B cell (primary cell): ENCODE data around the gene MARCHF3. TPM values are rescaled to one million over a fixed set of nuclear protein-coding genes. Genes with fewer than 3 reads are reported as not detected.

Experiments used
- ATAC-seq: fragments of 200-7000 bp; cut with Tn5 transposase; one replicate; pipeline ENCODE4 v1.10.0; 2021; ENCODE audit warnings: low read depth, mild to moderate bottlenecking, moderate number of reproducible peaks, moderate library complexity
- CTCF ChIA-PET: fragments of 350-600 bp; sonication (Branson Sonifier 250); formaldehyde crosslinking; loops from one replicate; lab custom pipeline; 2021; ENCODE audit warnings: antibody characterized with exemption, inconsistent platforms; lab: Charles Lee
- POLR2A ChIA-PET: fragments of 350-600 bp; sonication (Branson Sonifier 250); formaldehyde crosslinking; loops from one replicate; lab custom pipeline; 2021; ENCODE audit warnings: antibody characterized with exemption; lab: Charles Lee
- DNase-seq: peaks from one replicate; pipeline ENCODE4 v3.0.0; 2013
- H2AFZ ChIP-seq: 2 replicates; pipeline ENCODE4 v1.6.1; 2012; ENCODE audit warnings: mild to moderate bottlenecking, low read depth, low read length; ENCODE audit not compliant: insufficient read depth, poor library complexity, severe bottlenecking
- H3K27ac ChIP-seq, 2 donors: 1 replicate in 1 of 2; 2 replicates in 1 of 2; pipeline ENCODE4 v1.5.1; 2012 to 2013; ENCODE audit warnings: low read length in 2 of 2, mild to moderate bottlenecking in 2 of 2, moderate library complexity in 1 of 2
- H3K27me3 ChIP-seq, 4 experiments: fragments of 200-600 bp in 1 of 4; sonication (generic) in 1 of 4; replicated peaks in 1 of 4; 1 replicate in 2 of 4; 2 replicates in 2 of 4; pipeline versions ENCODE4 v1.6.1 to v1.7.0; 2013 to 2016; ENCODE audit warnings: low read length in 3 of 4, mild to moderate bottlenecking in 2 of 4, mixed read lengths in 1 of 4, moderate library complexity in 1 of 4; ENCODE audit not compliant: insufficient read depth in 4 of 4, control insufficient read depth in 3 of 4; ENCODE audit errors: control extremely low read depth in 1 of 4
- H3K36me3 ChIP-seq, 2 experiments: replicated peaks in 1 of 2; 1 replicate in 1 of 2; 2 replicates in 1 of 2; pipeline versions ENCODE4 v1.6.1 to v1.7.1; 2013; ENCODE audit warnings: low read length in 1 of 2; ENCODE audit not compliant: insufficient read depth in 2 of 2, control insufficient read depth in 1 of 2; ENCODE audit errors: control extremely low read depth in 1 of 2, extremely low read depth in 1 of 2
- H3K4me1 ChIP-seq, 2 donors: fragments of 200-600 bp in 1 of 2; sonication (generic) in 1 of 2; 1 replicate in 1 of 2; 2 replicates in 1 of 2; pipeline versions ENCODE4 v1.5.1 to v1.6.1; 2013 to 2017; ENCODE audit warnings: low read length in 2 of 2; ENCODE audit not compliant: control insufficient read depth in 2 of 2, insufficient read depth in 2 of 2
- H3K4me2 ChIP-seq: replicated peaks from 2 replicates; pipeline ENCODE3; 2012; ENCODE audit warnings: mild to moderate bottlenecking, low read depth, low read length; ENCODE audit not compliant: poor library complexity, severe bottlenecking
- H3K4me3 ChIP-seq, 5 experiments: fragments of 200-600 bp in 1 of 5; sonication (generic) in 1 of 5; 1 replicate in 3 of 5; 2 replicates in 2 of 5; pipeline versions ENCODE4 v1.5.1 to v1.7.0; 2011 to 2016; ENCODE audit warnings: low read length in 4 of 5, mild to moderate bottlenecking in 4 of 5, low read depth in 2 of 5, control low read depth in 1 of 5, moderate library complexity in 1 of 5; ENCODE audit not compliant: insufficient read depth in 1 of 5; ENCODE audit errors: control extremely low read depth in 1 of 5, extremely low read depth in 1 of 5
- H3K79me2 ChIP-seq: fragments of 200-600 bp; sonication (generic); one replicate; pipeline ENCODE4 v1.6.0; 2016; ENCODE audit warnings: low read length; ENCODE audit not compliant: control insufficient read depth, insufficient read depth
- H3K9ac ChIP-seq: fragments of 200-600 bp; sonication (generic); 2 replicates; pipeline ENCODE4 v1.6.1; 2017; ENCODE audit warnings: mild to moderate bottlenecking, low read length, moderate library complexity
- H3K9me3 ChIP-seq, 3 donors: one replicate each; pipeline versions ENCODE4 v1.6.1 to v1.7.1; 2013; ENCODE audit warnings: low read length in 2 of 3; ENCODE audit not compliant: control insufficient read depth in 2 of 3, insufficient read depth in 1 of 3; ENCODE audit errors: control extremely low read depth in 1 of 3
- H4K20me1 ChIP-seq: 2 replicates; pipeline ENCODE4 v1.6.0; 2012; ENCODE audit warnings: mild to moderate bottlenecking, low read length; ENCODE audit not compliant: insufficient read depth, control insufficient read depth, poor library complexity, severe bottlenecking
- H3K27ac Mint-ChIP-seq: one replicate; pipeline ENCODE4 v1.8.0; 2021; ENCODE audit warnings: mixed read lengths
- H3K27me3 Mint-ChIP-seq: one replicate; pipeline ENCODE4 v1.8.0; 2021; ENCODE audit warnings: mixed read lengths
- H3K4me1 Mint-ChIP-seq: one replicate; pipeline ENCODE4 v1.8.0; 2021; ENCODE audit warnings: mixed read lengths
- H3K4me3 Mint-ChIP-seq: one replicate; pipeline ENCODE4 v1.8.0; 2021; ENCODE audit warnings: mixed read lengths
- H3K9me3 Mint-ChIP-seq: one replicate; pipeline ENCODE4 v1.8.0; 2022; ENCODE audit warnings: mixed read lengths; ENCODE audit not compliant: insufficient read depth
- CTCF ChIP-seq: fragments of 200-600 bp; IDR thresholded peaks from one replicate; pipeline ENCODE4 v1.8.0; 2022; ENCODE audit warnings: antibody characterized with exemption, mild to moderate bottlenecking
- EZH2 ChIP-seq: IDR thresholded peaks from 2 replicates; pipeline ENCODE4 v1.6.1; 2012; ENCODE audit warnings: borderline replicate concordance, low read depth, mild to moderate bottlenecking, moderate library complexity, low read length; ENCODE audit not compliant: insufficient read depth, poor library complexity, severe bottlenecking
- WGBS: methylation state at CpG from one replicate; pipeline ENCODE4 v1.1.5; 2013; ENCODE audit warnings: missing lambda C conversion rate; ENCODE audit not compliant: insufficient coverage; 5-methylcytosine and 5-hydroxymethylcytosine counted together
- intact Hi-C: fragments of 100-400 bp; cut with micrococcal nuclease; formaldehyde crosslinking; loops from one replicate; pipeline ENCODE4 v1.10.0; 2022
- polyA plus RNA-seq: library from polyadenylated mRNA; depleted of rRNA; stranded (reverse); fragments of >200 nt; gene quantifications from 2 replicates; pipeline ENCODE4 v1.2.3, GENCODE V29; 2012
- total RNA-seq, 2 donors: library from RNA; stranded (reverse); fragments of 120-200 nt in 1 of 2; gene quantifications; 1 replicate in 1 of 2; 2 replicates in 1 of 2; pipeline versions ENCODE4 v1.2.3 to v1.2.4, GENCODE V29; 2013 to 2022

Gene MARCHF3
- total and polyA plus RNA-seq, 2 donors (not counting 1 experiment from before 2014, with no cell fraction given): 31.6 to 35.0 TPM

- H3K27ac ChIP-seq: peak overlapping the region in 1 of 2 donors; percentile 20
- H2AFZ ChIP-seq: no peak overlapping the region
- H3K9me3 ChIP-seq: no peaks in the 10 kb centered on the region
- H3K79me2 ChIP-seq: peaks cover 87% of the 10 kb centered on the region
- ChIA-PET POLR2A (interaction anchor here (0.6 kb wide), 1 partner anchor 212 kb away, joined by 3 read pairs; no protein-coding TSS in a partner anchor), CTCF (interaction anchor here (0.7 to 1.6 kb wide), 4 partner anchors 13 to 238 kb away, joined by 3 to 4 read pairs (median 3); no protein-coding TSS in a partner anchor)
- WGBS: 81% methylated on average over 2 of the region's 4 CpGs
- no peak for DNase-seq
- no peaks in the 10 kb centered on the region for H3K27me3 ChIP-seq
- peaks cover 62% of the 10 kb centered on the region for H3K4me1 Mint-ChIP-seq
- H3K4me2 ChIP-seq: no peak overlapping the region
- no peaks in the 10 kb centered on the region for H3K36me3 ChIP-seq
- H3K4me1 ChIP-seq: peaks cover 40 to 61% of the 10 kb centered on the region in 2 donors
- no peaks in the 10 kb centered on the region for H3K9me3 Mint-ChIP-seq
- intact Hi-C loops: no loop called here
- no peak overlapping the region for H3K4me3 Mint-ChIP-seq
- H3K27ac Mint-ChIP-seq: peak overlapping the region; percentile 27
- no peak overlapping the region for H3K4me3 ChIP-seq
- H3K9ac ChIP-seq: no peak overlapping the region
- no peak for ATAC-seq
- no peaks in the 10 kb centered on the region for H3K27me3 Mint-ChIP-seq
- TF ChIP-seq CTCF: no peak
- no peak for TF ChIP-seq EZH2
- H4K20me1 ChIP-seq: peaks cover 5% of the 10 kb centered on the region
These were observed 14.6 kb downstream of the MARCHF3 start for GRCh38 chr5:127015716-127016115.

GRCh38 chr5:127014573-127014972 lies 15.8 kb downstream of the MARCHF3 start:
- no peak overlapping the region for H3K4me3 ChIP-seq
- peaks cover 36 to 54% of the 10 kb centered on the region in 2 donors for H3K4me1 ChIP-seq
- no peaks in the 10 kb centered on the region for H3K27me3 Mint-ChIP-seq
- peaks cover 3% of the 10 kb centered on the region for H3K9me3 Mint-ChIP-seq
- no peaks in the 10 kb centered on the region for H3K9me3 ChIP-seq
- H3K27me3 ChIP-seq: no peaks in the 10 kb centered on the region
- ChIA-PET POLR2A (interaction anchor here (0.9 kb wide), 1 partner anchor 10 kb away, joined by 3 read pairs; no protein-coding TSS in a partner anchor), CTCF (interaction anchor here (0.6 to 1.6 kb wide), 10 partner anchors 10 to 237 kb away, joined by 3 to 9 read pairs (median 4); partner anchors contain the start of genes C5orf63 and MARCHF3)
- intact Hi-C loops: loop anchor here (1.0 kb wide), 2 partner anchors 8 to 12 kb away; no protein-coding TSS in a partner anchor
- no peak overlapping the region for H3K9ac ChIP-seq
- H3K36me3 ChIP-seq: peaks cover 0 to 2% of the 10 kb centered on the region in 2 experiments
- peaks cover 62% of the 10 kb centered on the region for H3K4me1 Mint-ChIP-seq
- peak overlapping the region; percentile 58 for H3K4me3 Mint-ChIP-seq
- peak overlapping the region; percentile 40 for H3K4me2 ChIP-seq
- peaks cover 88% of the 10 kb centered on the region for H3K79me2 ChIP-seq
- H4K20me1 ChIP-seq: peaks cover 5% of the 10 kb centered on the region
- TF ChIP-seq EZH2 (no peak), CTCF (no peak)
- peak overlapping the region in 1 of 2 donors; percentile 52 for H3K27ac ChIP-seq
- peak; percentile 48 for DNase-seq
- H2AFZ ChIP-seq: no peak overlapping the region
- peak; percentile 67 for ATAC-seq
- no CpG with 5 or more reads among the region's 1 CpG for WGBS
- H3K27ac Mint-ChIP-seq: peak overlapping the region; percentile 3
